SU-DHL-6 (cell line): ENCODE results near the gene SYTL2.
"Not testable (repeated sequence)": the region's sequence is repeated elsewhere in the genome, so short reads cannot be mapped to it uniquely, and the experiment has no call there.

Source experiments
- H2AFZ ChIP-seq: fragments of 200-600 bp; sonication (generic); 2 replicates; pipeline ENCODE4 v1.6.1; 2014; ENCODE audit warnings: low read depth, mild to moderate bottlenecking, moderate library complexity, mixed read lengths, antibody characterized with exemption, low read length; ENCODE audit not compliant: severe bottlenecking
- H3F3A ChIP-seq: fragments of 200-600 bp; shearing (Covaris generic); 2 replicates; pipeline ENCODE4 v1.6.0; 2016; ENCODE audit warnings: antibody characterized with exemption, mild to moderate bottlenecking; ENCODE audit not compliant: insufficient read depth
- H3K27ac ChIP-seq: fragments of 200-600 bp; sonication (generic); 2 replicates; pipeline ENCODE4 v1.5.1; 2016; ENCODE audit warnings: low read depth, mild to moderate bottlenecking, low read length, moderate library complexity, mixed read lengths
- H3K27me3 ChIP-seq: fragments of 200-600 bp; sonication (generic), shearing (Covaris generic); 2 replicates; pipeline ENCODE4 v1.6.0; 2014; ENCODE audit warnings: mild to moderate bottlenecking, low read length
- H3K36me3 ChIP-seq: fragments of 200-600 bp; sonication (generic); 2 replicates; pipeline ENCODE4 v1.6.1; 2014; ENCODE audit warnings: mild to moderate bottlenecking, low read length, mixed read lengths
- H3K4me2 ChIP-seq: fragments of 300-600, 200-600 bp; shearing (Covaris generic), sonication (generic); 2 replicates; pipeline ENCODE4 v1.6.0; 2014; ENCODE audit warnings: low read length, low read depth, mild to moderate bottlenecking; ENCODE audit not compliant: poor library complexity, severe bottlenecking
- H3K4me3 ChIP-seq: fragments of 200-600 bp; sonication (generic); 2 replicates; pipeline ENCODE4 v1.5.1; 2014; ENCODE audit warnings: antibody characterized with exemption, low read length, mild to moderate bottlenecking, mixed read lengths; ENCODE audit not compliant: insufficient read depth, poor library complexity, severe bottlenecking
- H3K79me2 ChIP-seq: fragments of 200-600 bp; sonication (generic); 2 replicates; pipeline ENCODE4 v1.6.1; 2014; ENCODE audit warnings: mild to moderate bottlenecking, low read length, moderate library complexity; ENCODE audit not compliant: insufficient read depth
- H3K9ac ChIP-seq: fragments of 200-600 bp; sonication (generic); 2 replicates; pipeline ENCODE4 v1.7.0; 2014; ENCODE audit warnings: mild to moderate bottlenecking, low read length
- H3K9me2 ChIP-seq: fragments of 200-600 bp; sonication (generic); replicated peaks from 2 replicates; pipeline ENCODE4 v1.6.1; 2014; ENCODE audit warnings: low read length; ENCODE audit not compliant: insufficient read depth
- H3K9me3 ChIP-seq: fragments of 200-600 bp; sonication (generic); 2 replicates; pipeline ENCODE4 v1.6.1; 2014; ENCODE audit warnings: low read length, mixed read lengths; ENCODE audit not compliant: insufficient read depth
- H4K20me1 ChIP-seq: fragments of 200-600 bp; sonication (generic); 2 replicates; pipeline ENCODE4 v1.6.1; 2014; ENCODE audit warnings: low read depth, mild to moderate bottlenecking, antibody characterized with exemption, low read length, moderate library complexity, mixed read lengths
- CTCF ChIP-seq: fragments of 200-600 bp; sonication (generic); IDR thresholded peaks from one replicate; pipeline ENCODE4 v1.5.1; 2017; ENCODE audit warnings: antibody characterized with exemption, mild to moderate bottlenecking, low read length, moderate library complexity; ENCODE audit not compliant: insufficient read depth, poor library complexity, severe bottlenecking
- EZH2phosphoT487 ChIP-seq: fragments of 200-600 bp; sonication (generic), shearing (Covaris generic); conservative IDR thresholded peaks from 2 replicates; pipeline ENCODE4 v1.6.1; 2018; ENCODE audit warnings: mild to moderate bottlenecking, antibody characterized with exemption, low read length, moderate library complexity, mixed read lengths

The SYTL2 gene

GRCh38 chr11:85679576-85679975 lies 131.4 kb downstream of the SYTL2 start:
- H3K4me3 ChIP-seq, result no peak overlapping the region
- H3K9ac ChIP-seq, result no peak overlapping the region
- H3K27me3 ChIP-seq, result no peaks in the 10 kb centered on the region
- H3K27ac ChIP-seq, result no peak overlapping the region
- H3K4me2 ChIP-seq, result no peak overlapping the region
- no peaks in the 10 kb centered on the region for H3K36me3 ChIP-seq
- H2AFZ ChIP-seq, result no peak overlapping the region
- no peaks in the 10 kb centered on the region for H3K9me2 ChIP-seq
- no peaks in the 10 kb centered on the region for H4K20me1 ChIP-seq
- peaks cover 9% of the 10 kb centered on the region; the same call in 1 of the 2 replicates for H3F3A ChIP-seq
- TF ChIP-seq EZH2phosphoT487 (no peak), CTCF (no peak)
- no peaks in the 10 kb centered on the region for H3K9me3 ChIP-seq
- no peaks in the 10 kb centered on the region for H3K79me2 ChIP-seq

GRCh38 chr11:85673393-85673792 lies 137.5 kb downstream of the SYTL2 start:
- Histone ChIP-seq H3K27me3 (no peaks in the 10 kb centered on the region), H3K9me3 (no peaks in the 10 kb centered on the region), H2AFZ (no peak overlapping the region), H3K9ac (no peak overlapping the region), H3K79me2 (no peaks in the 10 kb centered on the region), H3F3A (no peaks in the 10 kb centered on the region), H3K9me2 (no peaks in the 10 kb centered on the region), H3K4me2 (no peak overlapping the region), H3K4me3 (no peak overlapping the region), H3K27ac (no peak overlapping the region), H4K20me1 (no peaks in the 10 kb centered on the region), H3K36me3 (no peaks in the 10 kb centered on the region)
- TF ChIP-seq EZH2phosphoT487 (no peak), CTCF (no peak)

- Histone ChIP-seq H3K9me3 (no peaks in the 10 kb centered on the region), H3K36me3 (no peaks in the 10 kb centered on the region), H3K4me3 (no peak overlapping the region), H3K9ac (no peak overlapping the region), H3K9me2 (no peaks in the 10 kb centered on the region), H3K79me2 (no peaks in the 10 kb centered on the region), H3K4me2 (no peak overlapping the region), H3K27ac (no peak overlapping the region), H2AFZ (no peak overlapping the region), H4K20me1 (no peaks in the 10 kb centered on the region), H3K27me3 (no peaks in the 10 kb centered on the region), H3F3A (no peaks in the 10 kb centered on the region)
- TF ChIP-seq EZH2phosphoT487 (no peak), CTCF (no peak)
Observed at GRCh38 chr11:85672105-85672902, 138.6 kb downstream of the SYTL2 start.

- H2AFZ ChIP-seq, H3K9me3 ChIP-seq, H3F3A ChIP-seq, H3K4me2 ChIP-seq, H3K79me2 ChIP-seq, H3K27me3 ChIP-seq, H3K27ac ChIP-seq, H3K9ac ChIP-seq, H3K4me3 ChIP-seq, H3K9me2 ChIP-seq, H4K20me1 ChIP-seq, H3K36me3 ChIP-seq: not testable (repeated sequence)
Observed at GRCh38 chr11:85670949-85671663, 139.8 kb downstream of the SYTL2 start.
